ENCODE results near the gene GRID1.

DNA sequence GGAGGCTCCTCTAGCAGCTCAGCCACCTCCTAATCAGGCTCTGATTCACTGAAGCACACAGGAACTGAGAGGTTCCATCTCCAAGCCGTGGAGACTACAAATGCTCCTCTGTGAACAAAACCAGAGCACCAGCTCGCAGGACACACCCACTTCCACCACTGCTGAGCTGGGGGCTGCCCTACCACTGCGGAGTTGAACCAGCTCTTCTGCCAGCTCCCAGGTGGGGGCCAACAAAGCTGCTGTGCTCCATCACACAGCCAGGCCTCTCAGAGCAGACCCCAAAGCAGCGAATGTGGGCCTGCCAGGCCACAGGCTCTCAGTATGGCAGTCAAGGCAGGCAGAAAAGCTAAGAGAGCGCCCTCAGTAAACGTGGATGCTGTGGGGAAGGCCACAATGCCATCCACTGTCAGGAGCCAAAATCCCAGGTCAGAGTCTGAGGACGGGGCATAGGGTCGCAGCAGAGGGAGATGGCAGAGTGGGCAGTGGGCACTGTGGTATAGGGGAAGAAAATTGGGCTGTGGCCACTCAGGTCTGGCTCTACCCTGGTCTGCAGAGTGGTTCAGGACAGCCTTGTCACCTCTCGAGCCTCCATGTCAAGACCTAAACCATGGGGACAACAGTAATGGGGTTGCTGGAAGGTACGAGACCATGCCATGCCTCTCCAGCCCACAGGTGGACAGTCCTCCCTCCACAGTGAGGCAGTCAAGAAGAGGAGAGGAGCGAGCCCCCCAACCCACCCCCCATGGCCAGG is 82.1 kb downstream of the GRID1 start:
- TF ChIP-seq CTCF (IDR thresholded peaks at IDR 0.05 in 8 of 11, conservative IDR thresholded peaks at IDR 0.05 in 3 of 11) (no peak), POLR2AphosphoS5 (IDR thresholded peaks at IDR 0.05) (no peak)
